ENCODE measurements around the gene BORCS5. TPM values are rescaled to one million over a fixed set of nuclear protein-coding genes. Genes with fewer than 3 reads are reported as not detected.
"Not testable (repeated sequence)": the region's sequence is repeated elsewhere in the genome, so short reads cannot be mapped to it uniquely, and the experiment has no call there.

Gene BORCS5
- total RNA-seq, 1 donor from 2014 or later: 11.2 TPM

DNA sequence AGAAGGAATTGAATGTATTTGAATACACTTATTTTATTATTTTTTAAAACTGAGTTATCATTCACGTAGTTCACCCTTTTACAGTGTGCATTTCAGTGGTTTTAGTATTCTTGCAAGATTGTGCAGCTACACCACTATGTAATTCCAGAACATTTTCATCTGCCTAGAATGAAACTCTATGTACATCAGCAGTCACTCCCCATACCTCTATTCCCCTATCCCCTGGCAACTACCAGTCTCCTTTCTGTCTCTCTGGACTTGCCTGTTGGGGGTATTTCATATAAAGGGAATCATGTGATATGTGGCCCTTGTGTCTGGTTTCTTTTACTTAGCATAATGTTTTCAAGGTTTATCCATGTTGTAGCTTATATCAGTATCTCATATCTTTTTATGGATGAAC, 96.8 kb downstream of the BORCS5 start:
- no peak for DNase-seq (ENCODE audit: low spot score)

GRCh38 chr12:12454315-12454714, 97.4 kb downstream of the BORCS5 start:
- no peak for DNase-seq (ENCODE audit: low spot score)

DNA sequence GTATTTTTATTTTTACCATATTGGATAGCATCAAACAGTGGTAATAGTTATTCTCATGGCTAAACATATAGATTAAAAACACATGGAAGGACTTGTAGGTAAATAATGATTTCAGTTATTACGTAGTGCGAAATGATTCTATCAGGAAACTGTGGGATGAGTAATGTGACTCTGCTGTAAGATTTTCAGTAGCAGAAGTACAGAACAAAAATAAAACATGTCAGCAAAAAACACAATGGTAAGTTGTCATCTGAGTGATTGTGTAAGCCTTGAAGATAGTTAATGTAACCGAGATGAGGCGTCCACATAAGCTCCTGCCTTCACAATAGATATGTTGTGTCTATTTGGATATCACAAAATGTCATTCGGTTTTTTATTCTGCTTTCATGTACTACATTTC, 99.8 kb downstream of the BORCS5 start:
- DNase-seq (ENCODE audit: low spot score): no peak

DNA sequence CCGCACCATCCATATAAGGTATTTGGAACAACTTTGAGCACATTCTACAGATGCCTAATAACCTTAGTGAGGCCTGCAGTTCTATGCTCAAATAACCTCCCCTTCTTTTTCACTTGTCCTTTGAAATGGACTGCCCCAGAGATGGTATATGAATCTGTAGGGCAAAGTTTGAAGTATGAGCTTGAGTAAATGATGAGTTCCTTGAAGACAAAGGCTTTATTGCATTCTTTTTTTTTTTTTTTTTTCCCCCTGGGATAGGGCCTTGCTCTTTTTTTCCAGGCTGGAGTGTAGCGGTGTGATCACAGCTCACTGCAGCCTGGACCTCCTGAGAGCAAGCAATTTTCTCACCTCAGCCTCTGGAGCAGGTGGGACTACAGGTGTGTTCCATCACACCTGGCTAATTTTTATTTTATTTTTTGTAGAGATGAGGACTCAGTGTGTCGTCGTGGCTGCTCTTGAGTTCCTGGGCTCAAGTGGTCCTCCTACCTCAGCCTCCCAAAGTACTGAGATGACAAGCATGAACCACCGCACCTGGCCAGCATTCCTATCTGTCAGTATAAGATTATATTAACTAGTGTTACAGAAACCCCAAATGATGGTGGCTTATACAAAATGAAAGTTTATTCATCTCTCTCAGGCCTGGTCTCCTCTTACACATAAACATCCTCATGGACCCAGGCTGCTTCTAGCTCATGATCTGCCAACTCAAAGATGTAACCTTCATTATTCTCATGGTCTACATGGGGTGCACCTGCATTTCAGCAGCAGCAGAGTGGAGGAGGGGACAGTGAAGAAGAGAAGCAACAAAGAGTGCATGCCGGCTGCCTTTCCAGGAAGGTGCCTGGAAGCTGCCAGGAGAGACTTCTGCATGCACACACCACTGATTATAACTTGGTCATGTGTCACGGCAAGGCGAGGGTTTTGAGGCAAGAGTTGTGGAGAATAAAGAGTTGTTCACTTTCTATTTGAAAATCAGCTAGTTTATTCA, 104.4 kb downstream of the BORCS5 start:
- DNase-seq (ENCODE audit: low spot score): no peak

- DNase-seq (ENCODE audit: low spot score): no peak
Measured at GRCh38 chr12:12461923-12462315, 105.0 kb downstream of the BORCS5 start.

- no peak for DNase-seq (ENCODE audit: low spot score)
Measured at GRCh38 chr12:12465522-12465921, 108.6 kb downstream of the BORCS5 start.

GRCh38 chr12:12466157-12466556, 109.3 kb downstream of the BORCS5 start:
- DNase-seq (ENCODE audit: low spot score): no peak

GRCh38 chr12:12467264-12467663, 110.4 kb downstream of the BORCS5 start:
- no peak for DNase-seq (ENCODE audit: low spot score)

GRCh38 chr12:12467688-12468261, 110.9 kb downstream of the BORCS5 start:
- DNase-seq (ENCODE audit: low spot score): no peak

- DNase-seq (ENCODE audit: low spot score): no peak
Measured at GRCh38 chr12:12468575-12468974, 111.7 kb downstream of the BORCS5 start.

DNA sequence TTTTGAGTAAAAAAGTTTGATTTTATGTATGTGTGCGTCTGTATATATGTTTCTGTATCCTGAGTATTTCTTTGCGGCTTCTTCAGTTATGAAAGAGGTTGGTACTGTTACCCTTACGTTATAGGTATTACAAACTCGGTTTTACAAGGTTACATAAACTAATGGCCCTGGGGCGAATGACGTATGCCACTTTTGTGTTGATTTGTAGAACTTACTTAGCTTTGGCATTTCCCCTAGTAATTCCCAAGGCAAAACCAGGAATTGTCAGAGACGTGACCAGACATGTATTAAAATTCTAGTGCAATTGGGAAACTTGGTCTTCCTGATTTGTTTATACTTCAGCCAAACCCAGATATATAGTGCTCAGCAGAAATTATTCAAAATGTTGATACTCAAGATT, 112.5 kb downstream of the BORCS5 start:
- DNase-seq (ENCODE audit: low spot score): no peak

DNA sequence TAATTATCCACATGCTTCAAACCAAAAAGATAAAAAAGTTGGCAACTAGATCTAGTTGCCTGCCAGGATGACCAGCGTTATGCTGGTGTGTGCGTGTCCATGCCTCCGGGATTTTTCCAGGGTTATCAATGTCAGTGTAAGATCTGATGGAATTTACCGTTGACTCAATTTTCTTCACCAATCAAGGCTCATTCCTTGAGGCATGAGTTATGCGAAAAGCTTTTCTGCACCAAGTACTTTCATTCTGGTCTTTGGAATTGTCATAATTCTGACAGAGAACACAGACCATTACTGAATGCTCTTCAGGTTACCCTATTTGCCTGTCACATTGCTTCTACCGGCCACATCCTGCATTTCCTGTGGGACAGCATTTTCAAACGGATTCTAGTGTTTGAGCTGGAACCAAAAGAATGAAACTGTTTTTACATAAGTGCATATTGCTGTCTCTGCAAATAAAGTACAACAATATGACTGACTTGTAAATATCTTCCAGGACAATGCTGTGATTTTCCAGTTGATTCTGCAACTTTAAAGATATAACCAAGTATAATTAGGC, 114.0 kb downstream of the BORCS5 start:
- no peak for DNase-seq (ENCODE audit: low spot score)

DNA sequence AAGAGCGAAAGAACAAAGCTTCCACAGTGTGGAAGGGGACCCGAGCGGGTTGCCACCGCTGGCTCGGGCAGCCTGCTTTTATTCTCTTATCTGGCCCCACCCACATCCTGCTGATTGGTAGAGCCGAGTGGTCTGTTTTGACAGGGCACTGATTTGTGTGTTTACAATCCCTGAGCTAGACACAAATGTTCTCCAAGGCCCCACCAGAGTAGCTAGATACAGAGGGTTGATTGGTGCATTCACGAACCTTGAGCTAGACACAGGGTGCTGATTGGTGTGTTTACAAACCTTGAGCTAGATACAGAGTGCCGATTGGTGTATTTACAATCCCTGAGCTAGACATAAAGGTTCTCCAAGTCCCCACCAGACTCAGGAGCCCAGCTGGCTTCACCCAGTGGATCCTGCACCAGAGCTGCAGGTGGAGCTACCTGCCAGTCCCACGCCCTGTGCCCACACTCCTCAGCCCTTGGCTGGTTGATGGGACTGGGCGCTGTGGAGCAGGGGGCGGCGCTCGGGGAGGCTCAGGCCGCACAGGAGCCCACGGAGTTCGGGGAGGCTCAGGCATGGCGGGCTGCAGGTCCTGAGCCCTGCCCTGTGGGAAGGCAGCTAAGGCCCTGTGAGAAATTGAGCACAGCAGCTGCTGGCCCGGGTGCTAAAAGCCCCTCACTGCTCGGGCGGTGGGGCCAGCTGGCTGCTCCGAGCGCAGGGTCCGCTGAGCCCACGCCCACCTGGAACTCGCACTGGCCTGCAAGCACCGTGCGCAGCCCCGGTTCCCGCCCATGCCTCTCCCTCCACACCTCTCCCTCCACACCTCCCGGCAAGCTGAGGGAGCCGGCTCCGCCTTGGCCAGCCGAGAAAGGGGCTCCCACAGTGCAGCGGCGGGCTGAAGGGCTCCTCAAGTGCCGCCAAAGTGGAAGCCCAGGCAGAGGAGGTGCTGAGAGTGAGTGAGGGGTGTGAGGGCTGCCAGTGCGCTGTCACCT, 115.4 kb downstream of the BORCS5 start:
- not testable (repeated sequence) for DNase-seq (ENCODE audit: low spot score)

GRCh38 chr12:12473223-12473622, 116.3 kb downstream of the BORCS5 start:
- DNase-seq (ENCODE audit: low spot score): no peak

DNA sequence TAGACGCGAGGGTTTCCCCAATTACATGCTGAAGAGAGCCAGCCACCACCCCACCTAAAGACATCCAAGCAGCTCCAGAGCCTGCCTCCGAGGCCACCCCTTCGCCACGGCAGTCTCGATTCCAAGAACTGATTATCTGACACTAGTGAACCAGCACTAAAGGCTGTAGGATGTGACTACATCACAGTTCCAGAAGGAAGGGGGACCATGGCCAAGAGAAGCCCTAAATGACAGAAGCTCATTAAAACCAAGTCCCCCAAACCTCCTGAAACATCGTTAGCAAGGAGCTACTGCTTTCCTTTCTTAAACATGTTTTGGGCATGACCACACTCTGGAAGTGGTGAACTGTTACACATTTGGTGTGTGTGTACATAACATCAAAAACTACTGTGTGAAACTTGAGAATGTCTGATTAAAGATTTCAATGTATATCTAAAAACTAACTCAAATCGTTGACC, 117.6 kb downstream of the BORCS5 start:
- no peak for DNase-seq (ENCODE audit: low spot score)

DNA sequence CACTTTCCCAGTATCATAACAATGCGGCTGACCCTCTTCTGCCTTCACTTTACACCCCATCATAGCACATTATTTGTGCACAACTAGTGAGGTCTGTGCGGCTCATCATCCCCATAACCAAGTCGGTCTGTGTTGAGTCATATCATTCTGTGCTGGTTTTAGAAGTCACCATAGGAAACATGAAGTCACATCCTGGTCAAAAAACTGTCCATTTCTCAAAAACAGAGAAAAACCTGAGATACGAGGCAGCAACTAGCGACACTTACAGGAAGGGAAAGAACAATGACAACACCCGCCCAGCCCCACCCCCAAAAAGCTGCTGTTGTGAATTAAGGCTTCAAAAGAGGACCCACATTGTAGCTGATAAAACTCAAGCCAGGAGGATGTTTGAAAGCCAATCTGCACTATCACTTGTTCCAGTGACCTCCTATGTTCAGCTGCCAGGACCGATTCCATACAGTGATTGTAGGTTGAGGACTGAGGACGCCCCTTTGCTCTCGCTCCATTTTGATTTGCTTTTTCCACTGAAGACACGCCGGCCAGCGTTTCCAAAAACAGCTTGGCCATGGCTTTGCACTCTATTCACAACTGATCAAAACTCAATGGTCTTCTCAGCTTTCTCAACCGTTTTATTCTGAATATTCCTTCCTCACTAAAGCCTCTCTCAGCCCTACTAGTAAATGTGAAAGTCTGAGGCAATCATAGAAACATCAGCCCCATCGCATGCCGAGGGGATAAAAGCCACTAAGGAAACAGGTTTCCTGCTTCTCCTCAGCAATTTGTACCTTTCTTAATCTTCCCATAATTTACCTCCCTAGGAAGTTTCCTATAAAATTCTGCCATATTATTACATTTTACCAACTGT, 118.3 kb downstream of the BORCS5 start:
- DNase-seq (ENCODE audit: low spot score): no peak

- no peak for DNase-seq (ENCODE audit: low spot score)
Measured at GRCh38 chr12:12476857-12477531, 120.1 kb downstream of the BORCS5 start.

GRCh38 chr12:12477532-12477890, 120.6 kb downstream of the BORCS5 start:
- no peak for DNase-seq (ENCODE audit: low spot score)

GRCh38 chr12:12480074-12480473, 123.2 kb downstream of the BORCS5 start:
- no peak for DNase-seq (ENCODE audit: low spot score)

GRCh38 chr12:12481631-12482030, 124.8 kb downstream of the BORCS5 start:
- no peak for DNase-seq (ENCODE audit: low spot score)

All from mesenteric fat pad (tissue), 1 donor.